Myocyte (in vitro differentiated cells): ENCODE measurements around the gene FBXO21. TPM values are rescaled to one million over a fixed set of nuclear protein-coding genes. Genes with fewer than 3 reads are reported as not detected.
"Not testable (repeated sequence)": the region's sequence is repeated elsewhere in the genome, so short reads cannot be mapped to it uniquely, and the experiment has no call there.

Experiments
- DNase-seq: peaks from one replicate; pipeline ENCODE4 v3.0.0-alpha.2; 2012; ENCODE audit warnings: low read depth
- total RNA-seq: library from RNA; depleted of rRNA; stranded (reverse); fragments of >200 nt; gene quantifications from 2 replicates; pipeline ENCODE4 v1.2.3, GENCODE V29; 2014

FBXO21 gene
- total RNA-seq, 1 donor from 2014 or later: 38.4 TPM

DNA sequence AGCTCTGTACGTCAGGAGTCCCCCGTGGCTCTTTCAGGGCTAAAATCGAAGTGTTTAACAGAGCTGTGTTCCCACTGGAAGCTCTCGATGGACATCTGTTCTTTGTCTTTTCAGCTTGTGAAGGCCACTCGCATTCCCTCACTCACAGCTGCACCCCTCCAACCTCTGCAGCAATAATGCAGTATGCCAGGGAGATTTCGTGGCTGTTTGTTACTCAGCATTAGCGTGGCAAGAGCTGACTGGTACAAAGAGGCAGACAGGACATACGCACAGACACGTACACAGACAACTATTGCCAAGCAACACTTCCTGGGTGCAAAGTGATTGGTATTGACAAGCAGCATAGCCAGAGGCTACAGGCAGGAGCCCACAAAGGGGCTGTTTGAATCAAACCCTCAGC lies 11.8 kb upstream of the FBXO21 start:
- no peak for DNase-seq

DNA sequence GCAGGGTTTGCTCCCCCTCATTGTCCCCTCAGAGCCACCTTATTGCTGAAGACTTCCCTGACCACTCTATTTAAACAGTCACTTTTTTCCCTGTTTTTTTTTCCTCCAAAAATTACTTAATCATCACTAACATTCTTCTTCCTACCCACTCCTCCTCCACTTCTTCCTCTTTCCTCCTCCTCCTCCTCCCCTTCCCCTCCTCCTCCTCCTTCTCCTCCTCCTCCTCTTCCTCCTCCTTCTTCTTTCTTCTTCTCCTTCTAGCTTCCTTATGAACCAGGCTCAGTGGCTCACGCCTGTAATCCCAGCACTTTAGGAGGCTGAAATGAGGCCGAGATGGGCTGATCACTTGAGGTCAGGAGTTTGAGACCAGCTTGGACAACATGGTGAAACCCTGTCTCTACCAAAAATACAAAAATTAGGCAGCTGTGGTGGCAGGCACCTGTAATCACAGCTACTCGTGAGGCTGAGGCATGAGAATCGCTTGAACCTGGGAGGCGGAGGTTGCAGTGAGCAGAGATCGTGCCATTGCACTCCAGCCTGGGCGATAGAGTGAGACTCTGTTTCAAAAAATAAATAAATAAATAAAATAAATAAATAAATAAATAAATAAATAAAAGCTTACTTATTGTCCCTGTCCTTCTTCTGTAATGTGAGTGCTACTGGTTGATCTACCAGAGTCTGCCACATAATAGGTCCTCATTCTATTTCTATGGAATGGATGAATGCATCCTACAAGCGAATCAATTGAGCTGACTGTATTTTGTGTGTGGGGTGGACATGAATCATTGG lies 9.9 kb upstream of the FBXO21 start:
- DNase-seq: not testable (repeated sequence)

DNA sequence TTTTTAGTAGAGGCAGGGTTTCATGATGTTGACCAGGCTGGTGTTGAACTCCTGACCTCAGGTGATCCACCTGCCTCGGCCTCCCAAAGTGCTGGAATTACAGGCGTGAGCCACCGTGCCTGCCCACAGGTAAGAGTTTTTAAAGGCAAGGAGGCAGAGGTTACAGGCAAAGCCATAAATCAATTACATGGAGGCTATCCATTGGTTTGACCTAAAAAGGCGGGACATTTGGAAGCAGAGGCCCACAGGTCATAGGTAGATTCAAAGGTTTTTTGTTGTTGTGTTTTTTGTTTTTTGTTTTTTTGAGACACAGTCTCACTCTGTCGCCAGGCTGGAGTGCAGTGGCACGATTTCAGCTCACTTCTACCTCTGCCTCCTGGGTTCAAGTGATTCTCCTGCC lies 6.1 kb upstream of the FBXO21 start:
- not testable (repeated sequence) for DNase-seq

DNA sequence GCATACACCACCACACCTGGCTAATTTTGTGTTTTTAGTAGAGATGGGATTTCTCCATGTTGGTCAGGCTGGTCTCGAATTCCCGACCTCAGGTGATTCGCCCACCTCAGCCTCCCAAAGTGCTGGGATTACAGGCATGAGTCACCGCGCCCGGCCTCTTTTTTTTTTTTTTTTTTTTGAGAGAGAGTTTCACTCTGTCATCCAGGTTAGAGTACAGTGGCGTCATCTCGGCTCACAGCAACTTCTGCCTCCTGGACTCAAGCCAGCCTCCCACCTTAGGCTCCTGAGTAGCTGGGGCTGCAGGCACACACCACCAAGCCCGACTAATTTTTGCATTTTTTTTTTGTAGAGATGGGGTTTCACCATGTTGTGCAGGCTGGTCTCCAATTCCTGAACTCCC lies 4.8 kb upstream of the FBXO21 start:
- not testable (repeated sequence) for DNase-seq

DNA sequence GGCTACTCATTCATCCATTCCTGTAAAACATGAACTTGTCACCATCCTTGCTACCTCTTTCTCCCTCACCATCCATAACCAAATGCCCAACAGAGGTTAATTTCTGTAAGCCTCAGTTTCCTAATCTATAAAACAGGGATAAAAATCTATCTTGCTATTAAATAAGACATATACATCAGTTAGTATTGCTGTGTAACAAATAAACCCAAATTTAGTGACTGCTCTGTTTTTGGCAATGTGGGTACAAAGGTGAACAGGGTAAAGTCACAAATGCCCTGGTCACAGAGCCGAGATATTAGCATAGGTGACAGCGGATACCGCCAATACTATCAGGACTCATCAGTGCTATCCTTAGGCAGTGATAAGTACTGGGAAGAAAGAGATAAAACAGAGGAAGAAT lies 3.6 kb upstream of the FBXO21 start:
- DNase-seq: no peak

DNA sequence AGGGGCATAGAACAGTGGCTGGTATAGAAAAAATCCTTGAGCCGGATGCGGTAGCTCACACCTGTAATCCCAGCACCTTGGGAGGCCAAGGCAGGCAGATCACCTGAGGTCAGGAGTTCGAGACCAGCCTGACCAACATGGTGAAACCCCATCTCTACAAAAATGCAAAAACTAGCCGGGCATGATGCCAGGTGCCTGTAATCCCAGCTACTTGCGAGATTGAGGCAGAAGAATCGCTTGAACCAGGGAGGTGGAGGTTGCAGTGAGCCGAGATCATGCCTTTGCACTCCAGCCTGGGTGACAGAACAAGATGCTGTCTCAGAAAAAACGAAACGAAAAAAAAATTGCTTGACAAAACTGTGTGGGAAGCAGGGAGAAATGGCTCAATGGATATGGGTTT lies 2.3 kb upstream of the FBXO21 start:
- DNase-seq: not testable (repeated sequence)

DNA sequence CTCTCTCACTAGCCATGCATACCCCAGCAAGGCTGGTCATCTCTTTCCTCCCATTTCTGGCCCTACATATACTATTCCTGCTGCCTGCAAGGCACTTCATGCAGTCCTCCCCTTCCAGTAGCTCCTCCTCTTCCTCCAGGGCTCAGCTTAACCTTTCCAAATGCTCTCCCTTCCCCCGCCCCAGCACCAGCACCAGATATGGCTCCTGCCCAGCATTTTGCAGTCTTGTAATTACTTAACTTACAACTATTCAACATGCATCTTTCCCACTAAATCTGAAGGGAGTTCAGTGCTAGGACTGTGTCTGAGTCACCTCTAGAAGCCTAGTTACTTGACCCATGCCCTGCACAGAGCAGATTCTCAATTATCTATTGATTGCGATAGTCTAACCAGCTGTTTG lies 1.8 kb upstream of the FBXO21 start:
- DNase-seq: no peak

DNA sequence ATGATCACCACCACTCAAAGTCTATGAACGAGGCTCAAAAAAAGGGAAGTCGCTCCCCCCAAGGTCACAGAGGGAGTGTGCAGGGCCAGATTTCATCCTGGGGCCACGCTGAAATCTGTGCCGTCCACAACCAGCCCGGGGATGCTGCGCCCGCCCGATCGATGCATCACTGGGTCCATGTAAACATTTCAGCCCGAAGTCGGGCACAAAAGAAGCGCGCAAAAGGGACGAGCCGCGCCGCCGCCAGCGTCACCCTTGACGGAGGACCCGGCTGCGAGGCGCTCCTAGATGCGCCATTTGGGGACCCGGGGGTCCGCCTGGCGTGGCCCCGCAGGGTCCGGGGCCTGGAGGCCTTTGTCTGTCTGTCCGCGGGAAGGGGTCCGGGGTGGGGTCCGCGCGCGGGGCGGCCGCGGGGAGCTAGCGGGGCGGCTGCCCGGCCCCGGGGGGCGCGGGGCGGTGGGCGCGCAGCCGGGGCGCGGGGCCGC lies 503 bp downstream of the FBXO21 start:
- peak; percentile 31 for DNase-seq

DNA sequence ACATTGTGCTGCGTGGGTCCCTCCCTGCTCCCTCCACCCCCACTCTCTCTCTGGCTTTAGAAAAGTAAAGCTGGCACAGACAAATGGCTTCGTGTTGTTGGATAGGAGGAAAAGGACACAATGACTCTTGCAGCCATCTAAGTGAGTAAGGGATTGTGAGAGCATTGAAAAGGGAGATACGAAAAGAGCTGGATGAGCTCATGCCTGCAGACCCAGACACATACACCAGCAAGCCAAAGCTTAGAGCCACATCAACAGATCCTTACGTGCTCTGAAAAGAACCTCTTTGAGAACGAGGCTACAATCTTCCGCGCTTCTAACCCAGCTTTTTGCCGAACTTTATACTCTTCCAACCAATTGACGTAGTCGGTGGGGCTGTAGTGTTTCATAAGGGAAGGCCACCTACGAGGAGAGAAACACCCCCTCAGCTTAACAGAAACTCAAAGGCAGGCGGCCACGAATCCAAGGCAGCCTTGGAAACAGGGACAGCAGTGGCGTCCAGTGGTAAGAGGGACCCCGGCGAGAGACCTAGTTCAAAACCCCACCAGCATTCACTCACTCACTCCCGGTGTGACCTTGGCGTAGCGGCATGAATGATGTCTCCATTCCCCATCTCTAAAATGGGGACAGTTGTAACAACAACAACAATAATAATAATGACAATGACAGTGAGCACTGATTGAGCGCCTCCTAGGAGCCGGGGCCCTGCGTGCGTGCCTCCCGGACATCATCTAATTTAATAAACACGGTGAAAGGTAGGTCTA lies 1.1 kb downstream of the FBXO21 start:
- DNase-seq: no peak

DNA sequence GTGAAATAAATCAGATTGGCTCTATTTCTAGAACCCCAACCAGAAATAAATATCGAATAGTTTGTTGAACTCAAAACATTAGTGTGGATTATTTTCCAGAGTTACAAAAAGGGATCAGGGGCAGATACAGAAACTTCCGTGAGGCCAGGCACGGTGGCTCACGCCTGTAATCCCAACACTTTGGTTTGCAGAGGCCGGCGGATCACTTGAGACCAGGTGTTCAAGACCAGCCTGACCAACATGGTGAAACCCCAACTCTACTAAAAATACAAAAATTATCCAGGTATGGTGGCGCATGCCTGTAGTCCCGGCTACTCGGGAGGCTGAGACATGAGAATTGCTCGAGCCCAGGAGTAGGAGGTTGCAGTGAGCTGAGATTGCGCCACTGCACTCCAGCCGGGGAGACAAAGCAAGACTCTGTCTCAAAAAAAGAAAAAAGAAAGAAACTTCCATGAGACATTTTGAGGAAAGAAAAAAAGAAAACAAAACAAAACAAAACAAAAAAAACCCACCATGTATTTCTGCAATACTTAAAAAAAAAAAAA lies 2.1 kb downstream of the FBXO21 start:
- DNase-seq: no peak

DNA sequence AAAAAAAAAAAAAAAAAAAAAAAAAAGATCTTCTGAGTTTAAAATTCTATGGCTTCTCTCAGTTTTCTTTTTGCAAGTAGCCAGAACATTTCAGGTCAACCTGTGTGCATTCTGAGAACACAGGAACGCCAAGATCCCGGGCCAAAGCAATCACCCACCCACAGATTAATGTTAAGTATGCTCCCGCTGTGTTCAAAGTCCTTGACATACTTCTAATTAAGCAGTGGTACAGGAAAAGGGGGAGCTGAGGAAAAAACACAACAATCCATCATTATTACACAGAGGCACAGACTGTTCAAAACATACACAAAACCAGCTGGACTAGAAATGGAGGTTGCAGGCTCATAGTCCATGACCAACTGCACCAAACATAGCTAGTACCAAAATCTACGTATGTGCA lies 2.8 kb downstream of the FBXO21 start:
- no peak for DNase-seq

DNA sequence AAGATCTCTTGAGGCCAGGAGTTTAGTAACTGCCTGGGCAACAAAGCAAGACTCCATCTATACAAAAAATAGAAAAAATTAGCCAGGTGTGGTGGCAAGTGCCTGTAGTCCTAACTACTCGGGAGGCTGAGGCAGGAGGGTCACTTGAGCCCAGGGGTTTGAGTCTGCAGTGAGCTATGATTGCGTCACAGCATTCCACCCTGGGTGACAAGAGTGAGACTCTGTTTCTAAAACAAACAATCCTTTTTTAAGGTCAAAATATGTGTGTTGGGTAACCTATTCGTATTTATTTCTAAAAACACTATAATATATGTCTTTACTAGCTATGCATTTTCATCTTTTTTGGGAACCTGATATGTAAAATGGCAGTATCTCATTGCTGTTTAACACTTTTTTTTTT lies 7.4 kb downstream of the FBXO21 start:
- no peak for DNase-seq

DNA sequence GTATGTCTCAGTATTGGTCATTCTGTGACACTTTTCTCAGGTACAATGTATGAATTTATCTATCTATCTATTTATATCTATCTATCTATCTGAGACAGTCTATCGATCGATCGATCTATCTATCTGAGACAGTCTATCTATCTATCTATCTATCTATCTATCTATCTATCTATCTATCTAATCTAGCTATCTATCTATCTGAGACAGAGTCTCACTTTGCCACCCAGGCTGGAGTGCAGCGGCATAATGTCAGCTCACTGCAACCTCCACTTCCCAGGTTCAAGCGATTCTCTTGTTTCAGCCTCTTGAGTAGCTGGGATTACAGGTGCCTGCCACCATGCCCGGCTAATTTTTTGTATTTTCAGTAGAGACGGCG lies 8.8 kb downstream of the FBXO21 start:
- not testable (repeated sequence) for DNase-seq

DNA sequence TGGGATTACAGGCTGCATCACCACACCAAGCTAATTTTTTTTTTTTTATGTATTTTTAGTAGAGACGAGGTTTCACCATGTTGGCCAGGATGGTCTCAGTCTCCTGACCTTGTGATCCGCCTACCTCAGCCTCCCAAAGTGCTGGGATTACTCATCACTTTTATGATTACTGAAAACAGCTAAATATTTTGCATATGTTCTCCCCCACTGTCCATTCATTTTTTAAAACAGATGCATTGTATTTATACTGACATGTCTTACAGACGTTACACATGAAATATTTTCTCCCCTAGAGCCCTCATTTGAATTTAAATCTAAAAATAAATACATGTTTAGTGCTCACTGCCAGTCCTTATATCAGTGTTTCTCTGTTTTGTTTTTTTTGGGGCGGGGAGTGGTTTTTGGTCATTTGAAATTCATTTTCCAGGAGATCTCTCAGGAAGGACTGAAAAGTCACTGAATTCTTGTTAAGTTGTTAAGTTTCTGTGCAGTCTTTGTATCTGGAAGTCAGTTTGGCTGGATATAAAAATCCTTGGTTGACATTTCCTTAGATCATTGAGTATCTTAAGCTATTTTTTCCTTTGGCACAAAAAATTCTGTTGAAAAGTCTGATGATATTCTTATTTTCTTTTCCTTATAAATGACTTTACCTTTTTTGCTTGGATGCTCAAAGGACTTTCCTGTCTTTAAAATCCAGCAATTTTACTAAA lies 9.4 kb downstream of the FBXO21 start:
- DNase-seq: no peak

DNA sequence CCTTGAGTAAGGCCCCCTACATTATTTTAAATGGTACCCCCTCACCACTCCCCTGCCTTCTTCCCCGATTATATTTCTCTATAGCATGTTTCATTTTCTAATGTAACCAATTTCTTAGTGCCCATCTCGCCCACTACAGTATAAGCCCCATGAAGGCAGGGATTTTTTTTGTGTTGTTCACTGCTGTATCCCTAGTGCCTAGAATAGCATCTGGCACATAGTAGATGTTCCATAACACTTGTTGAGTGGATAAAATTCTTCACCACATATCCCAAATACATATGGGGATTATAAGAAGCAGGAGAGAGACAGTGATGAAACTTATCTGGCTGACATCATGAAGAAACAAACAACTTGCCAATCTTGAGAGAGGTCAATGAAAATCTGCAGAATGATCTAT lies 11.5 kb downstream of the FBXO21 start:
- DNase-seq: no peak

DNA sequence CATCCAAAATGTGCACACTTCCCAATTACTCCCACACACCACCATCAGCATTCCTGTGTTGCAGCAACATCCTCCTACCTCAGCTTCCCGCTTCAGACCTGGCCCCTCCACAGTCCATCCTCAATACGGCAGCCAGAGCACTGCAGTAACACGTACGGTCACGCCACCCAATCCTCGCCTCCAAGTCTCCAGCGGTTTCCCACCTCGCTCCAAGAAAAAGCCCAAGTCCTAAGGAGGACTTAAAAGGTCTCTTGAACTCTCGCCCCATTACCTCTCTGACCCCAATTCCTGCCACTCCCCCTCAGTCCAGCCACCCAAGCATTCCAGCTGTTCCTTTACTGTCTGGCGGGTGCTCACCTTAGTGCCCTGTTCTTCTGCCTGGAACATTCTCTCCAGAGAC lies 12.0 kb downstream of the FBXO21 start:
- no peak for DNase-seq

DNA sequence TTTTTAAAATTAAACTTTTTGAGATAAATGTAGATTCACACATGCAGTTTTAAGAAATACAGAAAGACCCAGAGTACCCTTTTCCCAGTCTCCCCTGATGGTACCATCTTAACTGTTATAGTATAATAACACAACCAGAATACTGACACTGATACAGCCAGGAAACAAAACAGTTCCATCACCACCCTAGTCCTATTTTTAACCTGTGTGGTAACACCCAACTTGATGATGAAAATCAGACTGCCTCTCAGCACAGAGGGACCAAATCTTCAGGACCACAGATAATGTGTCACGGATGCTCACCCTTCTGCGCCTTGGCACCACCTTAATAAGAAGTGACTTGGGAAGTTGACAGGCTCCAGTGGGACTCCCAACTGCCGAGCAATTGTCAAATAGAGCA lies 18.1 kb downstream of the FBXO21 start:
- no peak for DNase-seq

DNA sequence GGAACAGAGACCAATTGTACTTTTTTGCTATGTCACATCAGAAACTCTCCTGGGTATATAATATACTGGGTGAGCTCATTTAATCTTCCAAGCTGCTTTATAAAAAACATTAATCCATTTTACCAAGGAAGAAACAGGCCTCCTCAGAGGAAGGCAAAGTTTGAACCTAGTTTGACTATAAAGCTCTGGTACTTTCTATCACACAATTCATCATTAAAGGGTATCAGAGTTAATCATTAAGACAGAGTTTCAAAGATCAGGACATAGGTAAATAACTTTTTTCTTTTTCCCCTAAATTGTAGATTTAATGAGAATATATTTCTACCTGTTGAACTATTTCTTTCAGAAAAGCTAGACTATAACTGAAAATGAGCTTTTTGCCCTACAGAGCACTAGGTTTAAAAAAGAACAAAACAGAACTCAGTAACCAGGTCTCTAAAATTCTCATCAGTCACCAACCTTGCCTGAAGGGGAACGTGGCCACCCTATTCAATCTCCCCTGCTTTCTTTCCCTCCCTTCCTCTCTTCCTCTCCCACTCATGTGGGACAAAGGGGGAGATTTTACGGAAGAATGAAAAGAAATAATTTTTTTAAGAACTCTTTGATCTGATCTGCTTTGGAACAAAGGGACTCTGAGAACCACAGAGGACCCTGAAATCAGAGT lies 18.6 kb downstream of the FBXO21 start:
- no peak for DNase-seq

DNA sequence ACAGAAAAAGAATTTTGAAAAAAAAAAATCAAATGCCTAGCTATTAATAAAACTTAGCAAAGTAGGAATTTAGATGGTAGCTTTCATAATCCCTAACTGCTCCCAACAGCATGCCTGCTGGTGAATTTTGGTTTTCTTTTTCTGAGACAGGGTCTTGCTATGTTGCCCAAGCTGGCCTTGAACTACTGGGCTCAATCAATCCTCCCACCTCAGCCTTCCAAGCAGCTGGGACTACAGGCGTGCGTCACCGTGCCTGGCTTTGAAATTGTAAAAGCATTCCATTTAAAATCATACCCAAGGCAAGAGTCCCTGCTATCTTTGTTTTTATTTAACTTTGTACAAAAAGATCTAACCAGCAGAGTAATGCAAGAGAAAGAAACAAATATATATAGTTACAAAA lies 20.7 kb downstream of the FBXO21 start:
- no peak for DNase-seq

DNA sequence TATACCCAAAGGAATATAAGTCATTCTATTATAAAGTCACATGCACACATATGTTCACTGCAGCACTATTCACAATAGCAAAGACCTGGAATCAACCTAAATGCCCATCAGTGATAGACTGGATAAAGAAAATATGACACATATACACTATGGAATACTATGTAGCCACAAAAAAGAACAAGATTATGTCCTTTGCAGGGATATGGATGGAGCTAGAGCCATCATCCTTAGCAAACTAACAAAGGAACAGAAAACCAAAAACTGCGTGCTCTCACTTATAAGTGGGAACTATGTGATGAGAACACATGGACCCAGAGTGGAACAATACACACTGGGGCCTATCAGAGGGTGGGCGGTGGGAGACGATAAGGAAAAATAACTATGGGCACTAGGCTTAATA lies 21.3 kb downstream of the FBXO21 start:
- no peak for DNase-seq

DNA sequence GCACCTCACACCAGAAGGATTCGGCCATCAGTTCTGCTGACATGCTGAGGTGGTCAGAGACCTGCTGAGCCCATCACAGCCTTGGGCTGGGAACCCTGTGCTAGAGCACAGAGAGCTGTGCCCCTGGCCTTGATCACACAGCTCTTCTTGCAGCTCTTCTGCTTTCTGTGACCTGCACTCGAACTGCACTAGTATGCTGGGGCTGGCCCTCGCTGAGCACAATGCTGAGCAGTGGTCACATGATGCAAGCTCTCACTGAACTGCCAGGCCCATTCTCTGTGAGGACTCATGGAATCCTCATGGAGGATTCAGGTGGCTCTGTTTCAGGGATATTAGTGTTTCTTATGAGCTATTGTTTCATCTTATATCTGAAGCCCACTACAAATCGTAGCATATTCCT lies 22.5 kb downstream of the FBXO21 start:
- DNase-seq: no peak
